HG03039 (cell line): ENCODE measurements around the gene NPDC1.
A peak's percentile ranks its signal among the peaks of the same experiment; 100 is the strongest.

Experiments
- ATAC-seq: cut with Tn5 transposase; IDR thresholded peaks from one replicate; pipeline ENCODE4 v1.9.1; 2021; ENCODE audit warnings: mild to moderate bottlenecking, moderate library complexity; ENCODE audit not compliant: unreplicated experiment

Gene NPDC1, protein sequence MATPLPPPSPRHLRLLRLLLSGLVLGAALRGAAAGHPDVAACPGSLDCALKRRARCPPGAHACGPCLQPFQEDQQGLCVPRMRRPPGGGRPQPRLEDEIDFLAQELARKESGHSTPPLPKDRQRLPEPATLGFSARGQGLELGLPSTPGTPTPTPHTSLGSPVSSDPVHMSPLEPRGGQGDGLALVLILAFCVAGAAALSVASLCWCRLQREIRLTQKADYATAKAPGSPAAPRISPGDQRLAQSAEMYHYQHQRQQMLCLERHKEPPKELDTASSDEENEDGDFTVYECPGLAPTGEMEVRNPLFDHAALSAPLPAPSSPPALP

DNA sequence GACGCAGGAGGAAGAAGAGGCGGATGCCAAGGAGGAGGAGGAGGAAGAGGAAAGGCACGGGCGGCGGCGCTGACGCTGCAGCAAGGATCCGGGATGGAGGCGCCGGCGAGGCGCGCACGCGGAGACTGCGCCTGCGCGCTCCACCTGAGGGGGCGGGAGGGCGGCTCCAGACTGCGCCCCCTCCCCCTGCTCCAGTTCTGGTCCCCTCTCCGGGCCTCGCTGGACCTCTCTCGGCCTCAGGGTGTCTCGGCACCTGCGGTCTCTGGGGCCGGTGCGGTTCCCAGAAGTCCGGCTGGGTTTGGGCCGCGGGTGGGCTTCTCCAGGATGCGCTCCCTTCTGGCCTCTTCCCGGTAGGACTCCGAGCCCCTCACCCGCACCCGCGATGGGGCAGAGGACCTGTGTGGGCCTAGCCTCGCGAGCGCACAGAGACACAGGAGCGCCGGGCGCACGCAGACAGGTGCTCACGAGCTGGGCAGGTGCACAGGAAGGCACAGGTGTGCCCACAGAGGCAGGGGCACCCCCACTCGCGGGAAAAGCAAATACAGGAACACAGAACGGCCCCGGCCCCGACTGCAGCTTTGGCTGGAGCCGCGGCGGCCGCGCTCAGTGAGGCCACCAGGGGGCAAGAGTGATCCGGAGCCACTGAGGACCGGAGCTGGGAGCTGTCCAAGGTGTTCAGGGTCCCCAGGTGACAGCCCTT lies at the start of gene NPDC1:
Gene NPDC1, minus strand, starts transcription at position 90 of the 700 bp plus-strand sequence. CDS start 188 bp downstream, outside the sequence.
- ATAC-seq = no peak

DNA sequence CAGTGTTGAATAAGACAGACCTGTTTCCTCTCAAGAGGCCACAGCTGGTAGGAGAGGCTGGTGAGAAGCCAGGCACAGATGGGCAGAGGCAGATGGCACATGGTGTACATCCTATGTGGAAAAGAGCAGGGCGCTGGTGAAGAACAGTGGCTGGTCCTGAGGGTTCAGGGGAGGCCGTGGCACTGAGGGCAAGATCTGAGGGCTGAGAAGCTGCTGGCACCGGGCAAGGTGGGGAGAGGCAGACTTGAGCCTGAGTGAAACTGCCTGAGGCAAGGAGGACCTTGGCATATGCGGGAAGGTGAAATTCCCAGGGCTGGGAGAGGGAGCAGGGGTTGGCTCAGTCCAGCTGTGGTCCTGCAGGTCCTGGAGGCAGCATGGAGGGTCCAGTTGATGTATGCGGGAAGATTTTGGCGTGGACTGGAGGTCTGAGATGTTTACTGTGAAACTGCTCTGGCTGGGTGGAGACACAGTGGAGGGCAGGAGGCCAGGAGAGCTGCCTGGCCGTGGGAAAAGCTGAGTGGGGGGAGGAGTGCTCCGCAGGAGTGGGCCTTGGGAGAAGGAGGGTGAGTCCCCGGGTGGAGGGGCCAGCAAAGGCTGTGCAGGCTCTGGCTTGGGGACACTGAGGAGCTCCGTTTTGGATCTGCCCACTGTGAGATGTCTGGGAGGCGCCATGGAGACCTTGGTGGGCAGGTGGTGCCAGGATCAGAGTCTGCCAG lies 43.4 kb upstream of the NPDC1 start:
- no peak for ATAC-seq

DNA sequence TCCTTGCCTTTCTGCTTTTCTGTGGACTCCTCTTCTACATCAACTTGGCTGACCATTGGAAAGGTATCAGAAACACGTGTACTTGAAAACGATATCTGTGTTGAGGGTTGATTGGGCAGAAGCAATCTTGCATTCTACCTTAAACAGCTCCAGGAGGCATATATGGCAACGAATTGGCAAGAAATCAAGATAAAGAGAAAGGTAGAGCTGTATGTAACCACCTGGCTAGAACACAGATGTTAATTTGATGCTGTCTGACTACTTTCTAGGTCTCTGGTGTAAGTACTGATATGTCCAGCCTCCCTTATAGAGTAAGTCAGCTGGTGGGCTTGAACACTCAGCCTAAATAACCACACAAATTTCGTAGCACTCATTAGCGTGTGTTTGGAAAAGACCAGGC lies 42.1 kb upstream of the NPDC1 start:
- ATAC-seq = no peak

DNA sequence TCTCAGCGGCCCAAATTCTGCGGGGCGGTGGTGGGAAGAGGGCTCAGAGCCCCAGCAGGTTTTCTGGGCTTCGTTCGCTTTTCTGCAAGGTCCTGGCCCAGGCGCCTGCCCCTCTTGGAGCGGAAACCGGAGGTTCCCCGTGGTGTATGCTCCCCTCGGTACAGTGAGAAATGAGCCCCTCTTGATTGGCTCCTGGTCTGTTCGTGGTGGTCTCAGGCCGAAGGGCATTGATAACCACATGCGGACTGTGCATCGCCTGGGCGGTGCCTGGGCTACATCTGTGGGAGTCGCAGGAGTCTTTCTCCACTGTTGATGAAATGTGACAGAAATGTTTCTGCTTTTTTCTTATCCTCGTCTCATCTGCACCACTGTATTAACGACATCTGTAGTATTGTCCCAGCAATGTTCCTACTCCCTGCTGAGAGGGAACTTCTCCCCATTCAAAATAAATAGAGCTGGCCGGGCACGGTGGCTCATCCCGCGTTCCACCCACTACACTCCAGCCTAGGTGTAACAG lies 41.5 kb upstream of the NPDC1 start:
- ATAC-seq = no peak

DNA sequence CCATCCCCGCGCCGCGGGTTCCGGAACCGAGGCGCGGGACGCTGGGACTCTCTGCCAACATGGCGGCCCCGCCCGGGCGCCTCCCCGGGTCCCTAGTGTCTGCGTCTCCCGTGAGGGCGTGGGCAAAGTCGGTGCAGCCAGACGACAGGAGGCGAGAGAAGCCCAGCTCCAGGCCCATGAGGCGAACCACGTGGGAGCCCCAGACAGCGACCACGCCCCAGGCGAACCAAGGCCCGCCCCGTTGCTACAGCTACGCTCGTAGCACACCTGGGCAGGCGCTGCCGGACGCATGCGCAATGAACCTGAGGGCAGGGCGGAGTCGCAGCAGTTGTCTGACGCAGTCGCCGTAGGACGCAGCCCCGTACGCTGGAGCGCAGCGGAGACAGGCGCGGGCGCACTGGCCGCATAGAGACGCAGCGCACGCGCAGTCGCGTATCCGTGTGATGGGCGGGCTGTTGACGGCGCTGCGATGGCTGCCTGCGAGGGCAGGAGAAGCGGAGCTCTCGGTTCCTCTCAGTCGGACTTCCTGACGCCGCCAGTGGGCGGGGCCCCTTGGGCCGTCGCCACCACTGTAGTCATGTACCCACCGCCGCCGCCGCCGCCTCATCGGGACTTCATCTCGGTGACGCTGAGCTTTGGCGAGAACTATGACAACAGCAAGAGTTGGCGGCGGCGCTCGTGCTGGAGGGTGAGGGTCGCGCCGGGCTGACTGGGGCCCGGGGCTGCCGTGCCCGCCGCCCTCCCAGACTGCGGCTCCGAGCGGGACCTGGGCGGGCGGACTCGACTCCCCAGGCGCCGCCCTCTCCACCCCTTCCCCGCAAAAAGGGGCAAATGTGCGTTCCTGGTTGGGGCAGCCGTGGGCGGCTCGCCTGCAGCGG lies 40.8 kb upstream of the NPDC1 start, which contains the start of gene MAN1B1:
Gene MAN1B1, plus strand, starts transcription at position 455 of the 878 bp plus-strand sequence. Its CDS starts 15 bp downstream, at position 470.
- ATAC-seq = peak; percentile 66

DNA sequence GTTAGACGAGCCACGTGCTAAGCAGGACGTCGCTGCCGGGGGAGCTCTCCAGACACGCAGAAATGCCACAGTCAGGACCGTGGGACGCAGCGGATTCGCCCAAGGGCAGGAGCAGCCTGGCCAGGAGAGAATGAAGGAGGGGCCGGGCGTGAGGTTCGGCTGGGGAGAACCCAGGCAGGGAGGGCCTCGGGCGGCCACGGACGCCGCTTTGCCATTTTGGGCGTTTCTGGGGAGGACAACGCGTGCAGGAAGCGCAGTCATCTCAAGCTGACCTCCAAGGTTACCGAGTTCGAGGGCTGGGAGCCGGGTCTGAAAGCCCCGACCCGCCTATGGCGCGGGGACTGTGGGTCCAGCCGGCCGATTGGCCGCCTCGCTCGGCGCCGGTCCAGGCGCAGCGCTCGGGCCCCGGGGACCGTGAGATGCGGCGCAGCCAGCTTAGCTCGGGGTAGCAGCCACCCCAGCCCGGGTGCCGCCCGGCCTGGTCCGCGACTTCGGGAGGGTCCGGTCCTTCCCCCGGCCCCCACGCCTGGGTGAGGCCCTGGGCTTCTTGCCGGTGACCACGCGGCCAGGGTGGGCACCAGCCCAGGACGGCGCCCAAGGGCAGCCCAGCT lies 40.0 kb upstream of the NPDC1 start:
- ATAC-seq = peak; percentile 11

DNA sequence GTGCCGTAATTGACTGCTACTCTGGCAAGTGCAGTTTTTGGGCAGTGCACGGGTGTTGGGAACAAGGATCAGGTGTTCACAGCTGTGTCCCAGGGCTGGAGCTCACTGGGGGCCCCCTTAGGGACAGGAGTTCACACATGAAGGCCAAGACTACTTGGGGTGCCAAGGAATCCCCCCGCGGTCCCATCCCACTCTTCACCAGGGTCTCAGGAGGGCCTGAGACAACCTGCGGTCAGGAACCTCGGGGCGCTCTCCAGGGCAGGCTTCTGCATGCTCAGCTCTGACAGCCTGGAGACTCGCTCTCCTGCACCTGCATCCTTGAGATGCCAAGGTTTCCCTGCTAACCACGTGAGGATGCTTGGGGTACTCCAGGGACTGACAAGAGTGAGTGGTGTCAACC lies 38.5 kb upstream of the NPDC1 start:
- no peak for ATAC-seq

DNA sequence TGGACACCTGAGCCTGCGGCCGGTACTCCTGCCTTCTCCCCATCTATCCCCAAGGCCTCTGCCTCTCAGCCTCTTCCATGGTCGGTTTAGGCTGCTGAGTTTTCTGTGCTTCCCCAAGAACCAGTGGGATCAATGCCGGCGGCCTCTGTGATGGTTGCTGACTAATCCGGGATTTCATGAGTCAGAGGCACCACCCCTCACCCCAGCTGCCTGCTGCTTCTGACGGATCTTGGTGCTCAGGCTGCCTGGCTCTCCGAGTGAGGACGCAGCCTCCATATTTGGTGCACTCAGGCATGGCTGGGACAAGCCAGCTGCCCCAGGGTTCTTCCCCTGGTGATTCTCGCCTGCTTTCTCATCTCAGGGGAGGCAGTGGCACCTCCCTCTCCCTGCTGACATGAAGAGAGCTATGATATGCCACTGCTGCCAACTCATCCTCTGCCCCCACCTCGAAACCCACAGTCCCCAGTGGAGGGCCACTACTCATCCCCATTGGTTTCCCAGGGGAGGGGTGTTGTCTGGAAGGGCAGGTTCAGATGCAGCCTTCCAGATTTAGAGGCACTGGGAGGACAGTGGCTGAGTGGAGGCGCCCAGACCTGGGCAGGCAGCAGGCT lies 37.5 kb upstream of the NPDC1 start:
- ATAC-seq = no peak

DNA sequence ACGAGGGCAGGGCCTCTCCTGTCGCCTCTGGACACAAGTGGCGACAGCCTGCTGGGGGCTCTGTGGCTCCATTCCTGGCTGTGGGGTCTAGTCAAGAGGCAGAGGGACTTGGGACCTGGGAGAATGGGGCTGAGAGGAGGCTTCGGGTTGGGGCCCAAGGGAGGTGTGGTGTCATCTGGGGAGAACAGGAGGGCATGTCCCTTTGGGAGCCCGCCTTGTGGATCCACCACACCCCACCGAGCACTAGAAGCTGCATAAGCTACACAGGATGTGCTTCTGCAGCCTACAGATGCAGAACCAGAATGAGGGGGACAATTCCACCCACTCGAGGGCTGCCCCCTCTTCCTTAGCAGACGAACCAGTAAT lies 36.9 kb upstream of the NPDC1 start:
- ATAC-seq = no peak

DNA sequence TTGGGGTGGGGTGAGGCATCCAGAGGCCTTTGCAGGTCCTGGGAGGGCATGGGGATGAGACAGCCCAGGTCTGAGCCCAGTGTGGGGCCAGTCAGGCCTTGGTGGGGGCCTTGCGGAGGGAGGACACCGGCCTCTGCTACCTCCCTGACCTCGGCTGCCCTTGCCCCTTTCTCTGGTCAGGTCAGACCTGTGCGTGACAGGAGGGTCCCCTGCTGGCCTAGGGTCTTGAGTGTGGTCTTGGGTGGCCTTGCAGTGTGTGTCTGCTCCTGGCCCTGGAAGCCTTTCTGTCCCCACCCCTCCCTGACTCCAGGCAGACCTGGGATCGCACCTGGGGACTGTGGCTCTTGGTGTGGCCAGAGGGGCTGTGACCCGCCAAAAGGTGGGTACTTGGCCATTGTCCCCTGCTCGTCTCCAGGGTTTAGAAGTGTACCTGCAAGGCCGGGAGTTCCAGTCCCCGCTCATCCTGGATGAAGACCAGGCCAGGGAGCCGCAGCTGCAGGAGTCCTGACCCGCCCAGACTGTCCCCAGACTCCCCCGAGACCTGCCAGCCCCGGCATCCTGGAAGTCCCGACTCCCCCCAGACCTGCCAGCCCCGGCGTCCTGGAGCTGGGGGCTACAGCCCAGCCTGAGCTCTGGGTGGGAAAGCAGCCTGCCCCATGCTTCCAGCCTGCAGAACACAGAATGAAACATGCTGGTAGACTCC lies 36.4 kb upstream of the NPDC1 start:
- no peak for ATAC-seq

DNA sequence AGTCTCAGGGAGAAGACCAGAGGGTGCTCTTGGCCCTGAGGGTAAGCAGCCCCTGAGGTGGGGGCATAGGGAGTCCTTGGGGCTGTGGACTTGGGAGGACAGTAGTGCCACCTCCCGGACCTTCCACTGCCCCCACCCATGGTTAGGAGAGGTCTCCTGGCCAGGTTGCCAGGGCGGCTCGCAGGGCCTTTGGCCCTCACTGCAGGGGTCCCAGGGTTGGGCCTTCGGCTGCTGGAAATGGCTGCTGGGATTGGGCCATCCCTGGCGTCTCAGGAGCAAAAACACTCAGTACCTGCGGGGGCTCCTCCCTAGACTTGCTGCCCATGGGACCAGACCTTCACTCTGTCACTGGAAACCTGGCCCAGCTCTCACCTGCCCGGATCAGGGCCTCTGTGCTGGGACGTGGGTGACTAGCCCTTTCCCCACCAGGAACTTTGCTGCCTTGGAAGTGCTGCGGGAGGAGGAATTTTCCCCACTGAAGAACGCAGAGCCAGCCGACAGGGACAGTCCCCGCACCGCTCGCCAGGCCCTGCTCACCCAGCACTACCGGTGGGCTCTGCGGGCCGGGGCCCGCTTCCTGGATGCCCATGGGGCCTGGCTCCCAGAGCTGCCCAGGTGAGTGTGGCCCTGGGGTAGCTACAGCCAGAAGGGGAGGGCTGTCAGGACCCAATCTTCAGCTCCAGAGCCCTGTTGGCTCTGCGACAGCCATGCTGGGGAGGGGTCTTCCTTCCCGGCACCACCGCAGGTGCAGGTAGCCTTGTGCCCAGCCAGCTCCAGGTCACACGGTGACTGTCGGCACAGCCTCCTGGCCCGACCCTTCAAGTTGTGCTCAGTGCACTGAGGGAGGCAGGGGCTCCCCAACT lies 34.5 kb upstream of the NPDC1 start:
- ATAC-seq = no peak

DNA sequence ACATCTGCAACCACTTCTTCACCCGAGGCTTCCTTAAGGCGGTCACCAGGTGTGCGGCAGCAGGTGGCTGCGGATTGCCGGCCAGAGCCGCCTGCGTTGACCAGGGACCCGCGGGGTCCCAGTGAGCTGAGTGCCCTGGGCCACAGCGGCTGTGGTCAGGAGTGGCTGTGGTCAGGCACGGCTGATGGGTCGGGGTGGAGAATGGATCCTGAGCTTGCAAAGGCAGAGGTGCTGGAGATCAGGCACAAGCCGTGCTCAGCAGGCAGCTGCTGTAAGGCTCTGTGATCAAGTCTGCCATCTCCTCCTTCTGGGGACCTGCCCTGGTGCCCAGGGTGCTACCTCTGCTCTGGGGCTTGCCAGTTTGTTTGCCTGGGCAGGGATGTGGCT lies 33.4 kb upstream of the NPDC1 start:
- ATAC-seq = no peak

DNA sequence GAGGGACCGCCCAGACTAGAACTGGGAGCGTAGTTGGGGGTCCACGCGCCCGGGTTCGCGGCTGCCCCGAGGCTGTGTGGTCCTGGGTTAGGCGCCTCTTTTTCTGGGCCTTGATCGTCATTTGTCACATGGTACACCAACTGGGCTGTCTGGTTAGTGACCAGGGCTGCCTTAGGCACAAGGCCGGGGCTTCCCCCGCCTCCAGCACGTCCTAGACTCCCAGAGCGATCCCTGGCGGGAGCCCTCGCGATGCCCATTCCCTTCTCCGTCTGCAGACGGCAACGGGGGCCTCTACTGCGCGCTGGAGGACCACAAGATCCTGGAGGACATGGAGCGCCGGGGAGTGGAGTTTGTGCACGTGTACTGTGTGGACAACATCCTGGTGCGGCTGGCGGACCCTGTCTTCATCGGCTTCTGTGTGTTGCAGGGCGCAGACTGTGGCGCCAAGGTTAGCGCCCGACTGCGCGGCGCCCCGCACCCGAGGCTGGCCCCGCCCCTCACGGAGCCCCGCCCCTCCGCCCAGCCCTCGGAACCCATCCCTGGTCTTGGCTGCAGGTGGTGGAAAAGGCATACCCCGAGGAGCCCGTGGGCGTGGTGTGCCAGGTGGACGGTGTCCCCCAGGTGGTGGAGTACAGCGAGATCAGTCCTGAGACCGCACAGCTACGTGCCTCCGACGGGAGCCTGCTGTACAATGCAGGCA lies 32.9 kb upstream of the NPDC1 start:
- ATAC-seq = no peak

DNA sequence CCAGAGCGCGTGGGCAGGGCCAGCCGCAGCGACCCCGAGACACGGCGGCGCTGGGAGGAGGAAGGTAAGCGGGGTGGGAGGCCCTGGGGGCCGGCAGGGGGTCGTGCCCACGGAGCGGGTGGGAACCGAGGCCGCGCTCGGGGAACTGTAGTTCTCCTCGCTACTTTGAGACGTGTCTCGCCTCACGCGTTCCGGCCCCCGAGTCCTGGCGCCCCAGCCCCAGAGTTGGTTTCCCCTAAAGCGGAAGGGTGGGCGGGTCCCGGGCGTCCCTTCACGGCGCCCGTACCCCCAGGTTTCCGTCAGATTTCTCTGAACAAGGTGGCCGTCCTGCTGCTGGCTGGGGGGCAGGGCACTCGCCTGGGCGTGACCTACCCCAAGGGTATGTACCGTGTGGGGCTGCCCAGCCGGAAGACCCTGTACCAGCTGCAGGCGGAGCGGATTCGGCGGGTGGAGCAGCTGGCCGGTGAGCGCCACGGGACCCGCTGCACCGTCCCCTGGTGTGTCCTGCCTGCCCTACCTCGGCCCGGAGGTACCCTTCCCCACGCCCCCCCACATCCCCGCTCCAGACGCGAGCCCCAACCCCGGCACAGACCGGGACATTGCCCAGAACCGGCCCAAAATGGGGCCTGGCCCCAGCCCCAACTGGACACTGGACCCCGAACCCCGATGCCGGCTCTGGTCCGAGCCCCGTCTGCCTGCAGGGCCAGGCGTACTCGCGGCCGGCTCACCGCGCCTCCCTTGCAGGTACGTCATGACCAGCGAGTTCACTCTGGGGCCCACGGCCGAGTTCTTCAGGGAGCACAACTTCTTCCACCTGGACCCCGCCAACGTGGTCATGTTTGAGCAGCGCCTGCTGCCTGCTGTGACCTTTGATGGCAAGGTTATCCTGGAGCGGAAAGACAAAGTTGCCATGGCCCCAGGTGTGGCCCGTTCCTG lies 32.0 kb upstream of the NPDC1 start:
- ATAC-seq = no peak

DNA sequence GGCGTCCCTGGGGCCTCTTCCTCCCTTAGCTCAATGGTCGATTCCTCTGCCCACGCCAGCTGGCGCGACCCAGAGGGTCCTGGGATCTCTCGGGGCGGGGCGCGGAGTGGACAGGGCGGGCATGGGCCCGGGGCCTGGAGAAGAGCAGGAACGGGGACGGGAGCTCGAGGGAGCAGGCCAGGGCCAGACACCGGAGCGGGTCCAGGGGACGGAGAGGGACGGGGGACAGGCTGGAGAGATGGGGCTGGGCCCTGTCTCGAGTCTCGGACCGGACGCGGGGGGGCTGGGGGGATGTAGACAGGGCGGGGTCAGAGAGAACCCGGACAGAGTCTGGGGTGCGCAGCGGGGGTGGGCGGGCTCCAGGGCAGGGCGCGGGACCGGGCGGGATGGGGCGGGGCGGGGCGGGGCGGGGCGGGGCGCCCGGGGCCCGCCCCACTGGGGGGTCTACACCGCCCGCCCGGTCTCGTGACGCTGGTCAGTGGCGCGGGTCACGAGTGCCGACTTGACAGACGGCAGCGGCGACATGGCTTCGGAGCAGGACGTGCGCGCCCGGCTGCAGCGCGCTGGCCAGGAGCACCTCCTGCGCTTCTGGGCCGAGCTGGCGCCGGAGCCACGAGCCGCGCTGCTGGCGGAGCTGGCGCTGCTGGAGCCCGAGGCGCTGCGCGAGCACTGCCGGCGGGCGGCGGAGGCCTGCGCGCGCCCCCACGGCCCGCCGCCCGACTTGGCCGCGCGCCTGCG lies 31.2 kb upstream of the NPDC1 start, which contains the start of gene UAP1L1:
Gene UAP1L1, plus strand, starts transcription at position 508 of the 738 bp plus-strand sequence. Its CDS starts 16 bp downstream, at position 524.
- peak; percentile 37 for ATAC-seq

DNA sequence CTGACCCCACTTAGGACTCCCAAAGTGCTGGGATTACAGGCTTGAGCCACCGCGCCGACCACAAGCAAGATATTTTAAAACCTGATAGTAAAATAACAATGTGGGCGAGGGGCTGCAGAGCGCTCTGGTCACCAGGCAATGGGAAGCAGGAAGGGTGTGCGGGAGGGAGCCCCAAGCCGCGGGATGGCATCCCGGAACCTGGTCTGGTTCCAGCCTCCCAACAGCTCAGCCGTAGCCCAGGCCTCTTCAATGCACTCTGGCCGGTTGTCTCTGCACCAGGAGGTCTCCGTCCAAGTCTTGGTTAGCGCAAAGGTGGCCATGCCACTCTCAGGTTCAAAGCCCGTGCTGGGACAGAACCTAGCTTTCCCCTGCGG lies 30.6 kb upstream of the NPDC1 start:
- no peak for ATAC-seq
